Fibroblast of the aortic adventitia (primary cell): Measurements from ENCODE around the gene SPDYE2. TPM values are rescaled to one million over a fixed set of nuclear protein-coding genes. Genes with fewer than 3 reads are reported as not detected.
"Not testable (repeated sequence)": the region's sequence is repeated elsewhere in the genome, so short reads cannot be mapped to it uniquely, and the experiment has no call there.

ENCODE experiments used
- DNase-seq: peaks from one replicate; pipeline ENCODE4 v3.0.0-alpha.2; 2010; ENCODE audit warnings: low read depth
- H3K4me3 ChIP-seq: 2 replicates; pipeline ENCODE4 v1.5.1; 2011; ENCODE audit warnings: low read depth, mild to moderate bottlenecking, control low read depth, low read length, moderate library complexity
- total RNA-seq: library from RNA; depleted of rRNA; stranded (reverse); fragments of >200 nt; gene quantifications from 2 replicates; pipeline ENCODE4 v1.2.3, GENCODE V29; 2012; ENCODE audit warnings: low replicate concordance
- TF ChIP-seq, protein P1 (sequence below): IDR thresholded peaks from 2 replicates; pipeline ENCODE4 v1.5.1; 2011; ENCODE audit warnings: mild to moderate bottlenecking, low read length, control low read depth, inconsistent platforms; ENCODE audit not compliant: insufficient read depth

The SPDYE2 gene
- total RNA-seq, 1 donor, result not detected

DNA sequence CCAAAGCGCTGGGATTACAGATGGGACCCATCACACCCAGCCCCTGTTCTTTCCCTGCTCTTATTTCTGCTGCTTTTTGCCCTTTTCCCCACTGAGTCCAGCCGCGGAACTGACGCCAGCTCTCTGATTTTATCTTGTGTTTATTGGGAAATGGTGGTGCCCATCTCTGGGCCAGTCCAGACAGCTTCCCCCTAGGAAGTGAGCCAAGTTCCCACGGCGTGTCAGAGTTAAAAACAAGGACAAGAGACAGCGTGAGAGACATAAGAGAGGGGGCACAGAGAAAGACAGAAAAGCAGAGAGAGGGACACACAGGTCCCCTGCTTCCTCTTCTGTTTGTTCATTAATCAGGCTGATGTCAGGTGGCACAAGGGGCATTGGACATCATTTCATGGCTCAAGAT lies 19.4 kb upstream of the SPDYE2 start:
- not testable (repeated sequence) for DNase-seq, H3K4me3 ChIP-seq

DNA sequence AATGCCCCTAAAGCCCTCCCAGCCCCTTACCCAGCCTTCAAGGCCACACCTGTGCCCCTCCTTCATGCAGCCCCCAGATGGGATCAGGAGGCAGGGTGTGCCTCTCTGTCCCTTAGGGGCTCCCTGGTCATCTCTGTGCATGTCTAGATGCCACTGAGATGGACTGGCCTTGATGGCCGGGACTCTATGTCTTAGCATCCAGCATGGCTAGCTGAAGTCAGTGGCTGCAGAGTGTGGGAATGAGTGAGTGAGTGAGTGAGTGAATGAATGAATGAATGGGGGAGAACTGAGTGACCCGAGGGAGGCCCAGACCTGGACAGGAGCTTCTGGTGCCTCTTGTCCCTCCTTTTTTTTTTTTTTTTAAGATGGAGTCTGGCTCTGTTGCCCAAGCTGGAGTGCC lies 18.9 kb upstream of the SPDYE2 start:
- not testable (repeated sequence) for H3K4me3 ChIP-seq, DNase-seq

DNA sequence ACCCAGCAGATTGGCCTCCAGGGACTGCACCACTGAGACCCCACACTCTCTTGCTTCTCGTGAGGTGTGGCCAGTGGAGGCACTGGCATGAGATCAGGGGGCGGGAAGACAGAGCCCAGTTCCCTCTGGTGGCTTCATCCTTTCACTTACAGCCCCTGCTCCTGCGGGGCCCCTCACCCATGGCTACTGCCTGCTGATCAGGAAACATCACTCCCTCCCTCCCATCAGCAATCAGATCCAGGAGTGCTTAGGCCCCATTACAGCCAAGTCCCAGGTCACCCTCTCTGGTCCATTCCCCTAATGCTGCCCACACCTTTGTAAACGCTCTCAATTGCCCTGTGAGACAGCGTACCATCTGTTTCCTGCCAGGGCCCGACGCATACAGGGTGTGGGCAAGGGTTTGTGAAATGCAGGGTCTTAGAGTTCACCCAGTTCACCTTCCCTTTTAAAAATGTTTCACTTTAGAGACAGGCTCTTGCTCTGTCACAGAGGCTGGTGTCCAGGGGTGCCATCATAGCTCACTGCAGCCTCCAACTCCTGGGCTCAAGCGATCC lies 15.9 kb upstream of the SPDYE2 start:
- H3K4me3 ChIP-seq, DNase-seq: not testable (repeated sequence)

DNA sequence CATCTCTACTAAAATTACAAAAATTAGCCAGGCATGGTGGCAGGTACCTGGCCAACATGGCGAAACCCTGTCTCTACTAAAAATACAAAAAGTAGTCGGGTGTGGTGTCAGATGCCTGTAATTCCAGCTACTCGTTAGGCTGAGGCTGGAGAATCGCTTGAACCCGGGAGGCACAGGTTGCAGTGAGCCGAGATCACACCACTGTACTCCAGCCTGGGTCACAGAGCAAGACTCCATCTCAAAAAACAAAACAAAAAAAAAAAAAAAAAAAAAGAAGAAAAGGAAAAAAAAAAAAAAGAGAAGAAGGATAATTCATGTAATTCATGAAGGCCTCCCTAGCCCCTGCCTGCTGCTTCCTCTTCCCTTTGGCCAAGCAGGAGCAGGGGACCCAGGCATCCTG lies 10.4 kb upstream of the SPDYE2 start:
- not testable (repeated sequence) for H3K4me3 ChIP-seq, DNase-seq

DNA sequence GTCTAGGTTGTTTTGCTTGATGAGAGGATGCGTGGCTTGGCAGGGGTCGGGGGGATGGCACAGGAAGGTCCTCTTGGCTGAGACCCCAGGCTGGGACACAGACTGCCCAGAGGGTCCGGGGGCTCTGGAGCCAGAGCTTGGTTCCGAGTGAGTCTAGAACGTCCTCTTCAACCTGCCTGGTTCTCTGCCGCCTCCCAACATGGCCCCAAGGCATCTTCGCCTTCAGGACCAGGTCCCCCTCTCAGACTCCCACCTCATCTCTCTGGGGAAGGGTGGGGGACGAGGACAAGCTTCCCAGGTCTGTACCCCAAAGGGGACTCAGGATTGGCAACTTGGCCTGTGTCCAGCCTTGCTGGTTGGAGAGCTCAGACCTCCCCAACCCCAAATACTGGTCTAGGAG lies 8.9 kb upstream of the SPDYE2 start:
- not testable (repeated sequence) for DNase-seq, H3K4me3 ChIP-seq

DNA sequence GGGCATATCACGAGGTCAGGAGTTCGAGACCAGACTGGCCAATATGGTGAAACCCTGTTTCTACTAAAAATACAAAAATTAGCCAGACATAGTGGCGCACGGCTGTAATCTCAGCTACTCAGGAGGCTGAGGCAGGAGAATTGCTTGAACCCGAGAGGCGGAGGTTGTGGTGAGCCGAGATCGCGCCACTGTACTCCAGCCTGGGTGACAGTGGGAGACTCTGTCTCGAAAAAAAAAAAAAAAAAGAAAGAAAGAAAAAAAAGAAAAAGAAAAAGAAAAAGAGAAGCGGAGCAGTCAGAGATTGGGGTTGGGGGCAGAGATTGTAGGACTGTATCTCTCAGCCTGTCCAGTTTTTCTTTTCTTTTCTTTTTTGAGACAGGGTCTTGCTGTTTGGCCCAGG lies 8.3 kb upstream of the SPDYE2 start:
- DNase-seq, H3K4me3 ChIP-seq: not testable (repeated sequence)

DNA sequence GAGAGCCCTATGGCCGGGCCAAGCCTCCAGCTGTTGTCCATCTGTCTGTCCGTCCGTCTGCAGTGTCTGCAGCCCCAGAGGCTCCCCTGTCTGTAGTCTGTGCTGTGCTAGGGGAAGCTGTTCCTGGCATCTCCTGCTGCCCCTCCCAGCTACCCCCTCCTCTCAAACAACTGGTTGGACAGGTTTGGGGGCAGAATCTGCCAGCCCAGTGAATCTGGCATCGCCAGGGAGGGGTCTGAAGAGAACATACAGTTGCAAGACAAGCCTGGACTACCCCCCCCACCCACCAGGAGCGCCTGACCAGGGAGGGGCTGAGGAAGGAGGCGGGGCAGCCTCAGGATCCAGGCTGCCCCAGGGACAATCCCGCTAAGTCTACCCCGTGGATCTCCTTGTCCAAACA lies 7.4 kb upstream of the SPDYE2 start, which contains the start of gene UPK3BL2:
TSS of gene UPK3BL2 (minus strand) at position 101 of the 400 bp plus-strand sequence. CDS start at position 41, 60 bp downstream.
- H3K4me3 ChIP-seq, DNase-seq: not testable (repeated sequence)

DNA sequence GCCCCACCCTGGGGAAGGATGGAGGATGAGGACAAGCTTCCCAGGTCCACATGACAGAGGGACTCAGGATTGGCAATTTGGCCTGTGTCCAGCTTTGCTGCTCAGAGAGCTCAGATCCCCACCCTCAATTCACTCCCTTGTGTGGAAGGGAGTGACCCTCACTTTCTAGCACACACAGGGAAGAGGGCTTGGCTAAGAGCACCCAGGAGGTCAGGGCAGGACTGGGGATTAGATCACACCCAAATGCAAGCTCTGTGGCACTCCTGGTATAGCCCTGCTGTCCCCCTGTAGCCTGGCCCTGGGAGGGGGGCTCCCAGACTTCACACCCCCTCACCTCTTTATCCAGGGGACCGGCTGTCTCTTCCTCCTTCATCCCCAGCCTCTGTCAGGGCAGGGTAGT lies 6.7 kb upstream of the SPDYE2 start:
- not testable (repeated sequence) for H3K4me3 ChIP-seq, DNase-seq

DNA sequence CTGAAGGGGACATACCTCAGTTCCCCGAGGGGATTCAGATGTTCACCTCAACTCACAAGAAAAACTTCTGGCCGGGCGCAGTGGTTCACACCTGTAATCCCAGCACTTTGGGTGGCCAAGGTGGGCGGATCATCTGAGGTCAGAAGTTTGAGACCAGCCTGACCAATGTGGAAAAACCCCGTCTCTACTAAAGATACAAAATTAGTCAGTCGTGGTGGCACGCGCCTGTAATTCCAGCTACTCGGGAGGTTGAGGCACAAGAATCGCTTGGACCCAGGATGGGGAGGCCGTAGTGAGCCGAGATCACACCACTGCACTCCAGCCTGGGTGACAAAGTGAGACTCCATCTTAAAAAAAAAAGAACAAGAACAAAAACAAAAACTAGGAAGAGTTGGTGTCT lies 5.7 kb upstream of the SPDYE2 start:
- DNase-seq, H3K4me3 ChIP-seq: not testable (repeated sequence)

DNA sequence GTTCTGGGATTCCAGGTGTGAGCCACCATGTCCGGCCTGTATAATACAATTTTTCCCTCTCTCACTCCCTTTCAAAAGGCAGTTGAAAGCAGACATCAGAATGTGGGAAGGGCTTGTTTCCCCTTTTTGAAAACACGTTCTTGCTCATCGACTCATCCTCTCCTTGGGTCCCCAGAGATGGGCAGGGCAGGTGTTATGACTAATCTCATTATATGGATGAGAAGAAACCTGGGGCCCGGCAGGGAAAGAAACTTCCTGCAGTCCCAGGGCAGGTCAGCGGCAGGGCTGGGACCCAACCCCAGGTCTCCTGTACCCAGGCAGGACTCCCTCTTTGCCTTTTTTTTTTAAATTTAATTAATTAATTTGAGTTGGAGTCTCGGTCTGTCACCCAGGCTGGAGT lies 4.7 kb upstream of the SPDYE2 start:
- not testable (repeated sequence) for DNase-seq, H3K4me3 ChIP-seq

DNA sequence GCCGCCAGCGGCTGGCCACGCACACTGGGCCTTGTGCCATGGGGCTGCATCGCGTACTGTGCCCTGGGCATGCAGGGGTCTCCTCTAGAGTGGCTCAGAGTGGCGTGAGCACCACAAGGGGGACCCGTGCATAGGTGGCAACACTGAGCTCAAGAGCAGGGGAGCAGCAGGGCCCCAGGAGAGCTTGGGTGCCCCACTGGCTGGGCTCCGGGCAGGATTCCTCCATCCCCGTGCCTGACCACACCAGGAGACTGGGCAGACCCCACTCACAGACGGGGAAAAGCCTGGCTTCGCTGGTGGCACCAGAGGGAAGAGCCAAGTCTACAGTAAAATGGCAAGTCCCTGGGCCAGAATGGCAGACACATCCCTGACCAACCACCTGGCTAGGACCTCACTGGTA lies 17.6 kb downstream of the SPDYE2 start:
- not testable (repeated sequence) for DNase-seq, H3K4me3 ChIP-seq

DNA sequence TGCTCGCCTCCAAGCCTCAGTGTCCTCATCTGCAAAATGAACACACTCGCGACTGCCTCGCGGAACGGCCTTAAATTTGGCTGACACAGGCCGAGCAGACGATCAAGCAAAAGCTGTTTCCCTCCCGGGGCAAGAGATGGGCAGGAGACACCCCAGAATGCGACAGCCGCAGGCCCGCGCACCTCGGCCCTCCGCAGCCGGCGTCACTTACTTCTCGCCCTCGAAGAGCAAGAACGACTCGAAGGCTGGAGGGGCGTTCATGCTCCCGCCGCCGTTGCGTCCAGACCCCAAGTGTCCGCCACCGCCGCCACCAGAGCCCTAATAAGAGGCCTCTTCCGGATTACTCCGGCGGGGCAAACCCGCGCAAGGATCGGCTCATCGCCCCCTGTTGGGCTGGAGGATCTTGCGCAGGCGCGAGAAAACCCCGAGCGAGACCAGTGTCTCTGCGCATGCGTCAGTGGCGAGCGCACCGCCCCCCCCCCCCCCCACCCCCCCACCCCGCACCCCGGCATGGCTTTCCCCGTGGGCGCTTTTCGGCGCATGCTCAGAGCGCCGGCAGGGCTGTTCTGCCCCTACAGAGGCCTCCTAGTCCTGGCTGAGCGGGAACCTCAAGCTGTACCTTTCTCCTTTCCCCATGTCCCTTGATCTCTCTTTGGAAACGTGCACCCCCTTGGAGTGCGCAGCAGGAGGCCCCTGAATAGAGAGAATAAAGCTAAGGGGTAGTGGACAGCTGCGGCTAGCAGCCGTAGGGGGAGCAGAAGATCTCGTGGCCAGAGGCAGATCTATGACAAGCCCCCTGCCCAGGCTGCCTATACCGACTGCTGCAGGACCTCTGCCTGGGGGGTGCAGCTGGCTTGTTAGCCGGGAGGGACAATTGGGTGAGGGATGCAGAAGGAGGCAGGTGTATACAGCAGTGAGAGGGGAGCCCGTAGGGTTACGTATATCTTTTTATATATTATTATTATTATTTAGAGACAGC lies 21.5 kb downstream of the SPDYE2 start, which contains the start of gene POLR2J3:
TSS of gene POLR2J3 (minus strand) at position 323 of the 979 bp plus-strand sequence. CDS start at position 261, 62 bp downstream.
- TF ChIP-seq, protein P1, sequence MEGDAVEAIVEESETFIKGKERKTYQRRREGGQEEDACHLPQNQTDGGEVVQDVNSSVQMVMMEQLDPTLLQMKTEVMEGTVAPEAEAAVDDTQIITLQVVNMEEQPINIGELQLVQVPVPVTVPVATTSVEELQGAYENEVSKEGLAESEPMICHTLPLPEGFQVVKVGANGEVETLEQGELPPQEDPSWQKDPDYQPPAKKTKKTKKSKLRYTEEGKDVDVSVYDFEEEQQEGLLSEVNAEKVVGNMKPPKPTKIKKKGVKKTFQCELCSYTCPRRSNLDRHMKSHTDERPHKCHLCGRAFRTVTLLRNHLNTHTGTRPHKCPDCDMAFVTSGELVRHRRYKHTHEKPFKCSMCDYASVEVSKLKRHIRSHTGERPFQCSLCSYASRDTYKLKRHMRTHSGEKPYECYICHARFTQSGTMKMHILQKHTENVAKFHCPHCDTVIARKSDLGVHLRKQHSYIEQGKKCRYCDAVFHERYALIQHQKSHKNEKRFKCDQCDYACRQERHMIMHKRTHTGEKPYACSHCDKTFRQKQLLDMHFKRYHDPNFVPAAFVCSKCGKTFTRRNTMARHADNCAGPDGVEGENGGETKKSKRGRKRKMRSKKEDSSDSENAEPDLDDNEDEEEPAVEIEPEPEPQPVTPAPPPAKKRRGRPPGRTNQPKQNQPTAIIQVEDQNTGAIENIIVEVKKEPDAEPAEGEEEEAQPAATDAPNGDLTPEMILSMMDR, result peak; percentile 40
- H3K4me3 ChIP-seq, result peak within 1 kb of the TSS; percentile 70
- DNase-seq, result peak; percentile 92

DNA sequence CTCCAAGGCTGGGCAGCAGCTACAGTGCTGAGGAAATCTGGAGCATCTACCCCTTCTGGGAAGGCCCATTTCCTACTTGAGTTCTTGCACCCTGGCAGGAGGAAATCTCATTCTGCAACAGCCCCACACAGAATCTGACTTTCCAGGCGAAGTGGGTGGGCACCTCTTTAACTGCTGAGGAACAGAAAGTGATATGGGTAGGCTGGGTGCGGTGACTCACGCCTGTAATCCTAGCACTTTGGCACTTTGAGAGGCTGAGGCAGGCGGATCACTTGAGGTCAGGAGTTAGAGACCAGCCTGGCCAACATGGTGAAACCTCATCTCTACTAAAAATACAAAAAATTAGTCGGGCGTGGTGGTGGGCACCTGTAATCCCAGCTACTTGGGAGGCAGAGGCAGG lies 23.6 kb downstream of the SPDYE2 start:
- not testable (repeated sequence) for DNase-seq, H3K4me3 ChIP-seq

DNA sequence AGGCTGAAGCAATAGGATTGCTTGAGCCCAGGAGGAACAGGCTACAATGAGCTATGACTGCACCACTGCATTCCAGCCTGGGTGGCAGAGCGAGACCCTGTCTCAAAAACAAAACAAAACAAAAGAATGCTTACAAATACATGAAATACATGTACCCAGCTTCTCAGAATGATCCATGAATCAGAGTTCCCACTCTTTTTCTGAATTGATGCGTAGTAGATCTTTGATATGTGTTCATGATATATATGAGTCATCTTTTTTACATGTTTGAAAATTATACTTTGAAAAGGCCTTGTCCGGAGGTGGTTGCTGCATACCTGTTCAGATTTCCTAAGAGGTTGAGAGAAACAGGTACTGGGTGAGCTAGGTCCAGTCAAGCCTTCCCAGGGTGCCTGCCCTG lies 25.3 kb downstream of the SPDYE2 start:
- H3K4me3 ChIP-seq, DNase-seq: not testable (repeated sequence)

DNA sequence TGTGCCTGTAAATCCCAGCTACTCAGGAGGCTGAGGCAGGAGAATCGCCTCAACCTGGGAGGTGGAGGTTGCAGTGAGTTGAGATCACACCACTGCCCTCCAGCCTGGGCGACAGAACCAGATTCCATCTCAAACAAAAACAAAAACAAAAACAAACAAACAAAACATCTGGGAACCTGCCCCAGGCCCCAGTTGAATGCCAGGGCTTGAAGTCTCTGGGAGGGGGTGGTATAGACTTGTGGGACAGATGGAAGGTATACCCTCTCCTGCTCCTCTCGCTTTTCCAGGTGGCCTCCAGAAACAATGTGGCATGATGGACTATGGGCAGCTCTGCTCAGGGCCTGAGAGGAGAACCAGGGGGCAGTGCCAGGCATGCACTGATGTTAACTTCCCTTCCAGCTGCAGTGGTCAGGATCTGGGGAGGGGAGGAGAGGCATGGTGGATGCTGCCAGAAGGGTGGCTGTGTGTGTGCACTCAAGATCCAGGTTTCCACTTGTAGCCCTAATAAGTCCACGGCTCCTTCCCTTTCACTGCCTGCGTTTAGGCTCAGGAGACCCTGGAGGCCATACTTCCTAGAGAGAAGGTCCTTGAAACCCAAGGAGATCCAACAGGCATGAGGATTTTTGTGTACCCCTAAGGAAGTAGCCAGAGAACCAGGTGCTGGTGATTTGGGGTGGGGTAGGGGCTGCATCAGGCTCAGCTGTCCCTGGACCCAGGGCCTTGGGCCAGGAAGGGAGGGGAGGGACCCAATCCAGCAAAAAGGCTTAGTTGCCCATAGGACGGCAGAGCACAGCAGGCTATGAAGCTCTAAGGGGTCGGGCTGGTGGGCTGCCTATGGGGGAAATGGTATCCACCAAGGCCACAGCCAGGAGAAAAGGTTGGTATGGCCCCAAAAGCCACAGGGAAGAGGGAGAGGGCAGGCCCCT lies 26.6 kb downstream of the SPDYE2 start:
- not testable (repeated sequence) for DNase-seq

DNA sequence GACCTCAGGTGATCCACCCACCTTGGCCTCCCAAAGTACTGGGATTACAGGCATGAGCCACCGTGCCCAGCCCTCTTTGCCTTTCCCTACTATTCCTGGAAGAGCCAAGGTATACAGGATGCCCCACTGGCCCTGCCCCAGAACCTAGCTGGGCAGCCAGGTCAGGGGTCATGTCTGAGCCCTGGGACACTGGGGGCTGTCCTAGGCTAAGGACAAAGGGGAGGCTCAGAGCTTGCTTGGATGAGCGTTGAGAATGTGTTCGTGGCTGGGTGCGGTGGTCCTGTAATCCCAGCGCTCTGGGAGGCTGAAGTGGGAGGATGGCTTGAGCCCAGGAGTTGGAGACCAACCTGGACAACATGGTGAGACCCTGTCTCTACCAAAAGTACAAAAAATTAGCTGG lies 27.5 kb downstream of the SPDYE2 start:
- not testable (repeated sequence) for DNase-seq, H3K4me3 ChIP-seq

More for the DNA sequence above, 26.6 kb downstream of the SPDYE2 start:
- not testable (repeated sequence) for H3K4me3 ChIP-seq

DNA sequence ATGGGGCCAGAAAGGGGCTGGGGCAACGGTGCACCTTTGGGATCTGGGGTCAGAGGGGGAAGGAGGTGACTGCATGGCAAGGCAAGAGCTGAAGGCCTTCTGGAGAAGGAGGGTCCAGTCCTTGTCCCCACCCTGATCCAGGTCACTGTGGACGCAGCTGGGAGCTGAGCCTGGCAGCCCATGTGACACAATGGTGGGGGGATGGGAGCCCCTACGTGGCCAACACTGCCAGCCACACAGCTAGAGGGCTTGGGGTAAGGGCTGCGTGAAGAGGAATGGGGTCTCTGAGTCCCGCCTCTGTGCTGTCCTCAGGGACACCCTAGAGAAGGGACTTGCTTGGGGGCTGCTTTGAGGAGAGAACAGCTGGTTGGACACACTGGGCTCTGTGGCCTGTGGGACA lies 30.7 kb downstream of the SPDYE2 start:
- not testable (repeated sequence) for DNase-seq, H3K4me3 ChIP-seq
